Smooth muscle cell (in vitro differentiated cells): ENCODE measurements around the gene NBPF20. TPM values are rescaled to one million over a fixed set of nuclear protein-coding genes. Genes with fewer than 3 reads are reported as not detected.
"Not testable (repeated sequence)": the region's sequence is repeated elsewhere in the genome, so short reads cannot be mapped to it uniquely, and the experiment has no call there.

Experiments used
- DNase-seq: peaks from one replicate; lab custom pipeline; 2025; ENCODE audit not compliant: unreplicated experiment; lab: John Stamatoyannopoulos, UW
- H2AFZ ChIP-seq: fragments of 200-600 bp; sonication (generic); 2 replicates; pipeline ENCODE4 v1.6.0; 2016; ENCODE audit warnings: antibody characterized with exemption, low read depth, mild to moderate bottlenecking
- H3F3A ChIP-seq: fragments of 200-600 bp; sonication (generic); 2 replicates; pipeline ENCODE4 v1.6.0; 2017; ENCODE audit warnings: antibody characterized with exemption, low read depth
- H3K27ac ChIP-seq: fragments of 200-600 bp; sonication (generic); 2 replicates; pipeline ENCODE4 v1.5.1; 2016; ENCODE audit warnings: low read depth, mild to moderate bottlenecking
- H3K27me3 ChIP-seq: fragments of 200-600 bp; sonication (generic); 2 replicates; pipeline ENCODE4 v1.6.1; 2016; ENCODE audit warnings: low read depth, mild to moderate bottlenecking
- H3K36me3 ChIP-seq: fragments of 200-600 bp; sonication (generic); 2 replicates; pipeline ENCODE4 v1.5.1; 2016; ENCODE audit warnings: low read depth
- H3K4me1 ChIP-seq: fragments of 200-600 bp; sonication (generic); 2 replicates; pipeline ENCODE4 v1.5.1; 2016; ENCODE audit warnings: low read depth
- H3K4me2 ChIP-seq: fragments of 200-600 bp; sonication (generic); 2 replicates; pipeline ENCODE4 v1.6.0; 2016; ENCODE audit warnings: mild to moderate bottlenecking
- H3K4me3 ChIP-seq: fragments of 200-600 bp; sonication (generic); 2 replicates; pipeline ENCODE4 v1.5.1; 2016; ENCODE audit warnings: mild to moderate bottlenecking
- H3K79me2 ChIP-seq: fragments of 200-600 bp; sonication (generic); 2 replicates; pipeline ENCODE4 v1.6.0; 2016; ENCODE audit warnings: low read depth, mild to moderate bottlenecking
- H3K9ac ChIP-seq: fragments of 200-600 bp; sonication (generic); 2 replicates; pipeline ENCODE4 v1.6.0; 2016; ENCODE audit warnings: low read depth
- H3K9me3 ChIP-seq: fragments of 200-600 bp; sonication (generic); replicated peaks from 2 replicates; pipeline ENCODE4 v1.5.1; 2016; ENCODE audit warnings: low read depth
- H4K20me1 ChIP-seq: fragments of 200-600 bp; sonication (generic); 2 replicates; pipeline ENCODE4 v1.6.0; 2016; ENCODE audit warnings: low read depth
- WGBS: methylation state at CpG from one replicate; pipeline ENCODE4 v1.1.7; 2016; ENCODE audit warnings: low lambda C conversion rate; 5-methylcytosine and 5-hydroxymethylcytosine counted together
- polyA plus RNA-seq: library from polyadenylated mRNA; unstranded; fragments of >200 nt; fragmentation: Nextera tagmentation; extraction: Ambion mirVana; gene quantifications from 2 replicates; pipeline ENCODE4 v1.2.1, GENCODE V29; 2016
- small RNA-seq: library from RNA; depleted of rRNA; stranded (forward); fragments of <200 nt; gene quantifications from one replicate; pipeline ENCODE3, GENCODE V24; 2014
- total RNA-seq: library from RNA; depleted of rRNA; stranded (reverse); fragments of >200 nt; gene quantifications from 2 replicates; pipeline ENCODE4 v1.2.3, GENCODE V29; 2014
- TF ChIP-seq, protein P1 (sequence below): fragments of 200-600 bp; sonication (generic); IDR thresholded peaks from 2 replicates; pipeline ENCODE4 v1.5.1; 2017; ENCODE audit warnings: borderline replicate concordance, mild to moderate bottlenecking, antibody characterized with exemption; ENCODE audit not compliant: insufficient read depth, poor library complexity, severe bottlenecking

NBPF20 gene
- total and polyA plus RNA-seq, 2 experiments from 2014 or later, result 0.91 to 2.6 TPM

GRCh38 chr1:145404949-145405348, 20.5 kb downstream of the NBPF20 start:
- not testable (repeated sequence) for DNase-seq, H3K27ac ChIP-seq, H3F3A ChIP-seq, H3K4me2 ChIP-seq, H3K36me3 ChIP-seq, H3K9ac ChIP-seq, H4K20me1 ChIP-seq, H3K9me3 ChIP-seq, H3K79me2 ChIP-seq, H3K4me3 ChIP-seq, H3K4me1 ChIP-seq, H2AFZ ChIP-seq, H3K27me3 ChIP-seq
- 31% methylated on average over 4 of the region's 7 CpGs for WGBS
- TF ChIP-seq, protein P1, sequence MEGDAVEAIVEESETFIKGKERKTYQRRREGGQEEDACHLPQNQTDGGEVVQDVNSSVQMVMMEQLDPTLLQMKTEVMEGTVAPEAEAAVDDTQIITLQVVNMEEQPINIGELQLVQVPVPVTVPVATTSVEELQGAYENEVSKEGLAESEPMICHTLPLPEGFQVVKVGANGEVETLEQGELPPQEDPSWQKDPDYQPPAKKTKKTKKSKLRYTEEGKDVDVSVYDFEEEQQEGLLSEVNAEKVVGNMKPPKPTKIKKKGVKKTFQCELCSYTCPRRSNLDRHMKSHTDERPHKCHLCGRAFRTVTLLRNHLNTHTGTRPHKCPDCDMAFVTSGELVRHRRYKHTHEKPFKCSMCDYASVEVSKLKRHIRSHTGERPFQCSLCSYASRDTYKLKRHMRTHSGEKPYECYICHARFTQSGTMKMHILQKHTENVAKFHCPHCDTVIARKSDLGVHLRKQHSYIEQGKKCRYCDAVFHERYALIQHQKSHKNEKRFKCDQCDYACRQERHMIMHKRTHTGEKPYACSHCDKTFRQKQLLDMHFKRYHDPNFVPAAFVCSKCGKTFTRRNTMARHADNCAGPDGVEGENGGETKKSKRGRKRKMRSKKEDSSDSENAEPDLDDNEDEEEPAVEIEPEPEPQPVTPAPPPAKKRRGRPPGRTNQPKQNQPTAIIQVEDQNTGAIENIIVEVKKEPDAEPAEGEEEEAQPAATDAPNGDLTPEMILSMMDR, result peak; percentile 13

- H3K36me3 ChIP-seq, H3K27me3 ChIP-seq, H3K9ac ChIP-seq, DNase-seq, H3K9me3 ChIP-seq, H3K4me1 ChIP-seq, H3K4me2 ChIP-seq, H3K79me2 ChIP-seq, H3F3A ChIP-seq, H3K4me3 ChIP-seq, H4K20me1 ChIP-seq, H3K27ac ChIP-seq, H2AFZ ChIP-seq: not testable (repeated sequence)
- 97% methylated on average over 6 of the region's 6 CpGs for WGBS
Observed at GRCh38 chr1:145400701-145401100, 24.7 kb downstream of the NBPF20 start.

Small RNA genes lying within 50 kb of the gene (small RNA-seq; reads per million reads assigned to genes)
- gene RF00003, result 1.2 reads per million, percentile 34 among the genes with 10 or more reads in this experiment

Other genes starting within 250 kb of the NBPF20 start
- gene PPIAL4D, start 183.4 kb downstream of the NBPF20 start, total RNA-seq, result not detected in 2 replicates
- not detected in 2 replicates for gene PPIAL4D, start 183.4 kb downstream of the NBPF20 start, polyA plus RNA-seq
- 30.0 and 41.0 TPM in 2 replicates for gene GPR89A, start 182.4 kb upstream of the NBPF20 start, total RNA-seq
- gene GPR89A, start 182.4 kb upstream of the NBPF20 start, polyA plus RNA-seq, result 18.4 and 27.9 TPM in 2 replicates